Upper lobe of right lung (tissue), 1 donor: ENCODE measurements around the gene UROD. TPM values are rescaled to one million over a fixed set of nuclear protein-coding genes. Genes with fewer than 3 reads are reported as not detected.

ENCODE experiments used
- ATAC-seq: fragments of 200-7000 bp; cut with Tn5 transposase; one replicate; pipeline ENCODE4 v1.9.1; 2020; ENCODE audit warnings: mild to moderate bottlenecking, moderate library complexity
- DNase-seq: peaks from one replicate; pipeline ENCODE4 v3.0.0-alpha.2; 2020
- H3K27ac ChIP-seq: fragments of 200-600 bp; one replicate; pipeline ENCODE4 v1.8.0; 2022
- H3K27me3 ChIP-seq: fragments of 200-600 bp; one replicate; pipeline ENCODE4 v1.8.0; 2022; ENCODE audit warnings: mild to moderate bottlenecking
- H3K36me3 ChIP-seq: fragments of 200-600 bp; one replicate; pipeline ENCODE4 v1.8.0; 2022
- H3K4me1 ChIP-seq: fragments of 200-600 bp; one replicate; pipeline ENCODE4 v1.8.0; 2022
- H3K4me3 ChIP-seq: fragments of 200-600 bp; one replicate; pipeline ENCODE4 v1.8.0; 2022; ENCODE audit warnings: mild to moderate bottlenecking
- H3K9me3 ChIP-seq: fragments of 200-600 bp; one replicate; pipeline ENCODE4 v1.8.0; 2022
- intact Hi-C: fragments of 100-400 bp; cut with DNase I; formaldehyde crosslinking; loops from one replicate; pipeline ENCODE4 v1.11.0; 2022
- total RNA-seq: library from RNA; stranded (reverse); fragmentation: NEBNext Ultra II Directional; extraction: Animal tissue kit (Norgen Biotek cat#: 25700); gene quantifications from one replicate; pipeline ENCODE4 v1.2.1, GENCODE V29; 2021
- TF ChIP-seq, protein P1 (sequence below): fragments of 200-600 bp; IDR thresholded peaks from one replicate; pipeline ENCODE4 v1.8.0; 2022; ENCODE audit warnings: antibody characterized with exemption
- donor health status: DM: no; HTN: yes; CAD: no; lungs with severe emphysema.

The UROD gene
- total RNA-seq, 1 donor from 2014 or later: 51.4 TPM

DNA sequence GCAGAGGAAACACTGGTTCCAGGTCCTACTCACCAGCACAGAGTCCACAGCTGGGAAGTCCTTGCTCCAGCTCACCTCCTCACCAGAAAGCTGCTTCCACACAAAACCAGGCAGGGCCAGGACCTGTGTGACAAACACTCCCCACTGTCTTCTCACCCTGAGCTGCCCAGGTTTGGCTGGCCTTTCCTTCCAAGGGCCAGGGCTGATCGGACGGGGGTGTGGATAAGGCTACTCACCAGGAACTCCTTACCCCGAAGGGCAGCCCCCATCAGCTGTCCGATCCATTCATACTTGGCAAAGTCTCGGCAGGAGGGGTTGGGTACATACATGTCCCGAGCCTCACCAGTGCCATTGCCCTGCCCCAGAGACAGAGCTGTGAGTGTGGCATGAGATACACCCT lies 6.3 kb upstream of the UROD start:
- TF ChIP-seq, protein P1, sequence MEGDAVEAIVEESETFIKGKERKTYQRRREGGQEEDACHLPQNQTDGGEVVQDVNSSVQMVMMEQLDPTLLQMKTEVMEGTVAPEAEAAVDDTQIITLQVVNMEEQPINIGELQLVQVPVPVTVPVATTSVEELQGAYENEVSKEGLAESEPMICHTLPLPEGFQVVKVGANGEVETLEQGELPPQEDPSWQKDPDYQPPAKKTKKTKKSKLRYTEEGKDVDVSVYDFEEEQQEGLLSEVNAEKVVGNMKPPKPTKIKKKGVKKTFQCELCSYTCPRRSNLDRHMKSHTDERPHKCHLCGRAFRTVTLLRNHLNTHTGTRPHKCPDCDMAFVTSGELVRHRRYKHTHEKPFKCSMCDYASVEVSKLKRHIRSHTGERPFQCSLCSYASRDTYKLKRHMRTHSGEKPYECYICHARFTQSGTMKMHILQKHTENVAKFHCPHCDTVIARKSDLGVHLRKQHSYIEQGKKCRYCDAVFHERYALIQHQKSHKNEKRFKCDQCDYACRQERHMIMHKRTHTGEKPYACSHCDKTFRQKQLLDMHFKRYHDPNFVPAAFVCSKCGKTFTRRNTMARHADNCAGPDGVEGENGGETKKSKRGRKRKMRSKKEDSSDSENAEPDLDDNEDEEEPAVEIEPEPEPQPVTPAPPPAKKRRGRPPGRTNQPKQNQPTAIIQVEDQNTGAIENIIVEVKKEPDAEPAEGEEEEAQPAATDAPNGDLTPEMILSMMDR: no peak
- peak; percentile 54 for DNase-seq
- peaks cover 17% of the 10 kb centered on the region for H3K4me1 ChIP-seq
- H3K9me3 ChIP-seq: no peaks in the 10 kb centered on the region
- no peak overlapping the region for H3K27ac ChIP-seq
- peaks cover 80% of the 10 kb centered on the region for H3K36me3 ChIP-seq
- no peaks in the 10 kb centered on the region for H3K27me3 ChIP-seq
- ATAC-seq: no peak
- no peak overlapping the region for H3K4me3 ChIP-seq
- intact Hi-C loops: no loop called here

DNA sequence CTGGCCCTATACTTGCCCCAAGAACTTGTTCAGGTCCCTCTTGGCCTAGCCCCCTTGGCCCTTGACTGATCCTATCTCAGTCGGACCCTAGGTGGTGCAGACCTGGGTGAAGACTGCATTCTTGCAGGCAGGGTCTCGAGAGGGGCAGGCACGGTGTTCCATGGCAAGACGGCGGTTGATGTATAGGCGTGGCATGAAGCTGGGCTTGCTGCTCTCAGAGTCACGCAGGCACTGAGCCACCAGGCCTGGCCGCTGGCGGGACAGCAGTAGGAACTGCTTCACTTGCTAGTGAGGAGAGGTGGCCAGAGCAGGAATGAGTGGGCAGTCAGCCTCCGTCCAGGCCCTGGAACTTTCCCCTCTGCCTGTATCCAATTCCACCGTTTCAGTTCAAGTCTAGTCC lies 4.7 kb upstream of the UROD start:
- ATAC-seq (no peak), DNase-seq (peak; percentile 51)
- H3K27me3 ChIP-seq: no peaks in the 10 kb centered on the region
- H3K9me3 ChIP-seq: no peaks in the 10 kb centered on the region
- no peak overlapping the region for H3K4me3 ChIP-seq
- TF ChIP-seq, protein P1: no peak
- H3K27ac ChIP-seq: no peak overlapping the region
- peaks cover 75% of the 10 kb centered on the region for H3K36me3 ChIP-seq
- peaks cover 19% of the 10 kb centered on the region for H3K4me1 ChIP-seq
- intact Hi-C loops: no loop called here

DNA sequence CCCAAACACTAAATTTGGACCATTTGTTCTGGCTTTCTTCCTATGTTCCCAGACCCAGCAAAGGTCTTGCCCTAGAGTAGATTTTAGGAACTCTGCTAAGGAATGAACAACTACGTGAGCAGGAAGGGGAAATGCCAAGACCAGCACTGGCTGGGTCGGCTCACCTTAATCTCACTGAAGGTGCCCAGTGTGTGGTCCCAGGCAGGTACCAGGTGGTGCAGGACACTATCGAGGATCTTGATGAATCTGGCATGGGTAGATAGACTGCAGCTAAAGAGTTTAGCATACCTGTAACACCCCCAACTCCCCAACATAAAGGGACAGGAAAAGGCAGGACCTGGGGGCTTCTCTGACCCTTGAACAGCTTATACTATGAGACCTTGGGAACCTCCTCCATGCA lies 4.0 kb upstream of the UROD start:
- ATAC-seq (no peak), DNase-seq (peak; percentile 21)
- intact Hi-C loops: no loop called here
- TF ChIP-seq, protein P1: no peak
- Histone ChIP-seq H3K36me3 (peaks cover 67% of the 10 kb centered on the region), H3K27ac (no peak overlapping the region), H3K4me3 (no peak overlapping the region), H3K4me1 (peaks cover 19% of the 10 kb centered on the region), H3K9me3 (no peaks in the 10 kb centered on the region), H3K27me3 (no peaks in the 10 kb centered on the region)

DNA sequence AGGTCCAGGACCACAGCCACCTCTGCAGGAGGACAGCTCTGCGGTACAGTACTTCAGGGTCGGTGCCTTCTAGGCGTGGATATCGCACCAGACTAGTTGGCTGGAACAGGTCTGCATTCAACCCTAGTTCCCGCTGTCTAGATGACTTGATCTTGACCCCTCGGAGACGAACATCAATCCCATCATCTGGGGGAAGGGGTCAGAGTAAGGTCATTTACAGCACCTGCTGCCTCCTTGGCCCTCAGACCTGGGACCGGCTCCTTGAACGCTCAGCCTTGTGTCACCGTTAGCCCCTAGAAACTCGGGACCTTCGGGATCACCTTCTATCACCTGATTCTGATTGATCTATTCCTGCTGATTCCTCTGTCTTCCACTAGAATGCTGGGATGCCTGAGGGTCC lies 3.5 kb upstream of the UROD start:
- intact Hi-C loops: no loop called here
- ATAC-seq: no peak
- Histone ChIP-seq H3K36me3 (peaks cover 64% of the 10 kb centered on the region), H3K27me3 (no peaks in the 10 kb centered on the region), H3K9me3 (no peaks in the 10 kb centered on the region), H3K4me1 (peaks cover 20% of the 10 kb centered on the region), H3K4me3 (no peak overlapping the region), H3K27ac (no peak overlapping the region)
- TF ChIP-seq, protein P1: no peak
- peak; percentile 50 for DNase-seq

DNA sequence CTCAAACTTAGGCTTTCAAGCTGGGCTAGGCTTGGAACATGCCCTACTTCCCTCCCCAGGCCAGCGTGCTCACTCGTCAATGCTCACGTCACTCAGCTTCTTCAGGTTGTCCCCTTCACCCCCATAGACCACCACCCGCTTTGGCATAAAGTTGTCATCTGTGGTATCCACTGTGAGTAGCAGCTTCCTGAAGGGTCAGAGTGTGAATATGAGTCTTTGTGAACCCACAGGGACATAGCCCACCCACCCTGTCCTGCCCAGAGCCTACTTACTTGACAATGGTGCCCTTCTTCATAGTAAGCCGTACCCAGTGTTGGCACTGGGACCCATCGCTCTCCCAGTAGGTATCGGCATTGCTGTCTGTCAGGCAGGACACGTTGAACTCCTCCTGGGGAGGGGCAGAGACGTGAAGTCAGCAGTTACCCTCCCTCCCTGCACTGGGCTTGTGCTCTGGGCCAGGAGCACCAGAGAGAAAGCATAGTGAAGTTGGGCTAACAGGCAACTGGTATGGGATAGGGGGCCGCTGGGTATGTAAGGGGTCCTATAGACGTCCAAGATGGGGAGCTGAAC lies 2.7 kb upstream of the UROD start:
- intact Hi-C loops: no loop called here
- Histone ChIP-seq H3K4me3 (peak overlapping the region; percentile 100), H3K36me3 (peaks cover 62% of the 10 kb centered on the region)

More for the DNA sequence above, 2.7 kb upstream of the UROD start:
- DNase-seq: peak; percentile 29
- Histone ChIP-seq H3K9me3 (no peaks in the 10 kb centered on the region), H3K27ac (no peak overlapping the region), H3K27me3 (no peaks in the 10 kb centered on the region), H3K4me1 (peaks cover 22% of the 10 kb centered on the region)
- ATAC-seq: no peak
- TF ChIP-seq, protein P1: no peak
